GM12874 (cell line): Measurements from ENCODE around the gene SOAT2.

ENCODE experiments used
- CTCF ChIP-seq: IDR thresholded peaks from 2 replicates; pipeline ENCODE4 v1.5.1; 2011; ENCODE audit warnings: low read depth, mild to moderate bottlenecking, control low read depth, low read length, moderate library complexity; ENCODE audit not compliant: insufficient read depth

SOAT2 gene

GRCh38 chr12:53062977-53063707 lies 40.1 kb upstream of the SOAT2 start:
- TF ChIP-seq CTCF: no peak

- no peak for TF ChIP-seq CTCF
Measured at GRCh38 chr12:53063708-53064612, 39.3 kb upstream of the SOAT2 start.

- no peak for TF ChIP-seq CTCF
Measured at GRCh38 chr12:53064613-53065436, 38.5 kb upstream of the SOAT2 start.

- no peak for TF ChIP-seq CTCF
Measured at GRCh38 chr12:53065470-53065869, 37.8 kb upstream of the SOAT2 start.

GRCh38 chr12:53065975-53066931 lies 37.0 kb upstream of the SOAT2 start:
- TF ChIP-seq CTCF: peak; percentile 89

- no peak for TF ChIP-seq CTCF
Measured at GRCh38 chr12:53067074-53067992, 36.0 kb upstream of the SOAT2 start.
